Fibroblast of the conjunctiva (primary cell): ENCODE results near the gene DIAPH2.

Experiments used
- DNase-seq: peaks from one replicate; pipeline ENCODE4 v3.0.0-alpha.2; 2010; ENCODE audit warnings: low read depth

The DIAPH2 gene

GRCh38 chrX:96978906-96979305 is 294.3 kb downstream of the DIAPH2 start:
- DNase-seq: no peak

DNA sequence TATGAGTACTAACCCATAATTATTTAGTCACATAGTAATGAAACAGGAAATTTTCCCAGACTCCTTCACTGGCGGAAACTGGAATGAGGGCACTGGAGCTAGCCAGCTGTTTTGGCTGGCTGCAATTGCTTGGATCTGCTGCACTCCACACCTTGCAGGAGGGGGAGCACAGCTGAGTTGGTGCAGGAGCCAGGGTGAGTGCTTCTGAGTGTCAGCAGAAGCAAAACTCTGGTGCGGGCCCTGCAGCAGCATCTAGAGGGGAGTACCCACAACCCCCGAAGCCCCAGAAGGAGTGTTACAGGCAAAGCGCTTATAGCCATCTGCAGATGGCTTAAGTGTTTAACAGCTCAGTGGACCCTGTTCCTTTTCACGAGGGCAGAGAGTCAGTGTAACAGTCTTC is 295.1 kb downstream of the DIAPH2 start:
- no peak for DNase-seq

DNA sequence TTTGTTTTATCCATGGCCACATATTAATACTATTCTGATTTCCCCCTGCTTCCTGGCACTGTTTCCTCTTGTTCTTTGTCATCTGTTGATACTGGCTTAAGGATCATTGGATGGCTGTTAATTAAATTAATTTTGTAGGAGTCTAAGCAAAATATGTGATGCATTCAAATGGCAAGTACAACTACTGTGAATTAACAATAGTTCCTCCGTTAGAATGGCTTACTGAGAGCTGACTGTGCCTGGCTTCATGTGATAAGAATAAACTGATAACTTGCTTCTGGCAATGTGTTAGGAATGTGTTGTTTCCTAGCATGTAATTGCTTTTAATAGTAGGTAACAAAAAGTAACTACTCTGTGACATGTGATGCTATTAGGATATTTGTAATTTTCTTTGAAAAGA is 297.5 kb downstream of the DIAPH2 start:
- no peak for DNase-seq

- no peak for DNase-seq
These were observed 299.9 kb downstream of the DIAPH2 start for GRCh38 chrX:96984538-96984937.

DNA sequence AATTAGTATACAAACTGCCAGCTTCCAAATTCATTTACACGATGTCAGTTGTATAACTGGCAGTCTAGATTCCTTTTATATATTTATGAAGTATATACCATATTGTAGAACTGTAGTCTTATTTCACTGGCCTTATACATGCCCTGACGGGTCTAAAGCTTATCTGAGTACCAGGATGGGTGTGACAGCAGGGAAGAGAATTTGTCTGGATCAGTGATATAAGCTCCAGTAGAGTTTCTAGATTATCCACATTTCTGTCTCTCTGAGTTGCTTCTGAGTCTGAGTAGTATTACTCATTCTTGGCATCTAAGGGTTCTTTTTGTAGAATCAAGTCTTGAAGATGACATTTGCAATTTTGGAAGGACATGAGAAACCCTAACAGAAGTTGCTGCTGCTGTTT is 300.4 kb downstream of the DIAPH2 start:
- DNase-seq: no peak

DNA sequence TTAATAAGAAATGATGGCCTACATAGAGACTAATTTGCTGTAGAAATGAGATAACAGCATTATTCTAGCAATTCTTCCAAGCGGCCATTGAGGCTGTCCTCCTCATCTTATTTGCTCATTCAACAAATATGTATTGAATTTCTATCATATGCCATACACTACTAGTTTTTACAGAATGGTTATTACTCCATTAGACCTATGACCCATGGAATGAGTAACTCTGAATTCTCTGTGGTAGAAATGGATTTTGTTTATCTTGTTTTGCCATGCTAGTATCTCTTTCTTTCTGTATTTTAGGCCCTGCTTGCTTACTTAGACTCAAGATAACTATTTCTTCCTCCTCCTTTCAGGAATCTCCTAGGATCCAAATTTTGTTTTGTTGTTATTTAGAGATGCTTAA is 302.6 kb downstream of the DIAPH2 start:
- no peak for DNase-seq

GRCh38 chrX:96989830-96990571 is 305.4 kb downstream of the DIAPH2 start:
- DNase-seq: no peak

- DNase-seq: no peak
These were observed 309.5 kb downstream of the DIAPH2 start for GRCh38 chrX:96994093-96994492.

- no peak for DNase-seq
These were observed 312.6 kb downstream of the DIAPH2 start for GRCh38 chrX:96997196-96997595.

DNA sequence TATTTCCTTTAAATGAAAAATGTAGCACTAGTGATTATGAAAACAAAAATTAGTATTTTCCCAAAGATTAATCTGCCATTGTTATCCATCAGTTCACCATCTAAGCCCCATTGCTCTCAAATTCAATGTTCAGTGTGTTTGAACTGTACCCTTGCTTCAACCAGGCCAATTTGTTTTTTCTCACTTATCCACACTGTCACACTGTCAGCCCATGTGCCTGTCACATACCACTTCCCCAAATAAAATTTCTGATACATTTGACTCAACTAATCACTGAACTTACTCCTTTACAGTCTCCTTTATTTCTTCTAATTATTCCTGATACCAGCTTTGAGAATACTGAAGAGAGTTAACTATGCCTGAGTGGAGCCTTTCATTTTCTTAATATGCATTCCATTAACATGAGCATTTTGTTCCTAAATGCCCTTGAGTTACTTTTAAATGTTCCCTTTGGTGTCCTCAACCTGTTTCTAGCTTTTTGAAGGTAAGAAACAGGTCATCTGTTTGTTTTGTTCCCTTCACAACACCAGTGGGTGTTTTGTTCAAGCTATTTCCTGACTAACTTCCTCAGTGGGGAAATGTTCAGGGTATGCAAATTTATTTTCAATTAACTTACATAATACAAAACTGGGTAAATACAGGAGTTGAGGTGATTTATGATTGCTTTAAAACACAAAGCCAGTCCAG is 316.2 kb downstream of the DIAPH2 start:
- no peak for DNase-seq

GRCh38 chrX:97006167-97006566 is 321.5 kb downstream of the DIAPH2 start:
- no peak for DNase-seq

DNA sequence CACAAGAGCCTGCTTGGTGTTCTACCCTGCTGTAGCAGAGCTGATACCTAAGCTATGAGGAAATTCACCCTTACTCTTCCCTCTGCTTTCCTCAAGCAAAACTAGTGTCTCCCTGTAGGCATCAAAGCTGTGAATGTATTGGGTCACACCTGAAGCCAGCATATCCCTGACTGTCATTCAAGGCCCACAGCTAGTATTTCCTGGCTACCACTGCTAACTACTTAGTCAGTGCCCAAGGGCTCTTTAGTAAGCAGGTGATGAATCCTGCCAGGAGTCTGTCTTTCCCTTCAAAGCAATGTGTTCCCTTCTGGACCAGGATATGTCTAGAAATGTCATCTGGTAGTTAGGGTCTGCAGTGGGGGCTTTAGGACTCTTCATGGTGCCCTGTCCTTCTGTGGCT is 324.7 kb downstream of the DIAPH2 start:
- DNase-seq: no peak

GRCh38 chrX:97011540-97011939 is 326.9 kb downstream of the DIAPH2 start:
- no peak for DNase-seq

DNA sequence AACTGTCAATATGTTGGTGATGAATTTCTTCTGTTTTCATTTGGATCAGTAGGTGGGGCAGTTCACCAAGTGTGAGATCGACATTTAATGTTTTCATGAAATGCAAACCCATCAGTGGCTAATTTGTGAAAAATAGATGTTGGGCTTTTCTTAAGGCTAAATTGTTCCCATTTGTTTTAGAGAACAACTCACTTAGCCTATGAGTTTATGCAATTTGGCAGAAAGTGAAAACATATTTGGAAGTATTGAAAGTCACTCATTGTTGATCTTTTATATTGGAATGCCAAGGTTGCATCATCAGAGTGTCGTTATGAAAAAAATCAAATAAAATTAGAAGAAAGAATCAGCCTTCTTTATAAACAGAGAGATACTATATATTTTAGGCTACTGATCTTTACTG is 331.5 kb downstream of the DIAPH2 start:
- DNase-seq: no peak

- DNase-seq: no peak
These were observed 337.0 kb downstream of the DIAPH2 start for GRCh38 chrX:97021680-97022079.

DNA sequence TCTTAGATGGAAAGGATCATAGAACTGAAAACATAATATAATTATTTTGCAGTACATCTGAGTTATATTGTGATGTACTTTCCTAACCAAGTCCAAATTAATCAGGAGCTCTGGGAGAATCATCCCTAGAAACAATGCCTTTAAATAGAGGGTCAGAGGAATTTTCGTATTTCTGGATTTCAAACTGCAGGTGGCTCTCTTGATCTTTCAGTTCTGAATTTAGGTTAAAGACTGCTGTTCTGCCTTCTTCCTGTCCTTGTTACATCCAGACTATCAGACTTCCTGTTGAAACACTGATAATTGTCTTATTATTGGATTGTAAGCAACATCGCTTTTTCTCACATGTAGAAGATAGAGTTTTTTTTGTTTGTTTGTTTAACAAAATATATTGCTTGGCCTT is 341.8 kb downstream of the DIAPH2 start:
- DNase-seq: no peak

GRCh38 chrX:97027384-97027922 is 342.8 kb downstream of the DIAPH2 start:
- no peak for DNase-seq

DNA sequence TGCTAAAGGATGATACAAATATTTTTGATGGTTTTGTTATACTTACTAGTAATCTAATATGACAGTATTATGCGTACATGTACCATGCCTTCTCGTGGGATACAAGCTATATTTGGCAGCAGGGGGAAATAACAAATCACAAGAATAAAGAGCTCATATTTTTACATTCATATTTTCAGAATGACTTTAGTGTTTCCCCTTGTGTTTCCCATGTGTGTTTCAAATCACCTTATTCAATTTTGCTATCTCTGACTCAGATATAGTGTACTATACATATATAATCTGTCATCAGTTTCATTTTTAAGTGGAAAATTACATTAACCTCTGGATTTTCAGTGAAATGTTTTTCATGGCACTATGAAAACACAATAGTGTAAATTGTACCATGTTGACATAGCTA is 345.8 kb downstream of the DIAPH2 start:
- DNase-seq: no peak

GRCh38 chrX:97030947-97031346 is 346.3 kb downstream of the DIAPH2 start:
- no peak for DNase-seq

- no peak for DNase-seq
These were observed 354.9 kb downstream of the DIAPH2 start for GRCh38 chrX:97039363-97040029.

- DNase-seq: no peak
These were observed 360.8 kb downstream of the DIAPH2 start for GRCh38 chrX:97045470-97045869.

DNA sequence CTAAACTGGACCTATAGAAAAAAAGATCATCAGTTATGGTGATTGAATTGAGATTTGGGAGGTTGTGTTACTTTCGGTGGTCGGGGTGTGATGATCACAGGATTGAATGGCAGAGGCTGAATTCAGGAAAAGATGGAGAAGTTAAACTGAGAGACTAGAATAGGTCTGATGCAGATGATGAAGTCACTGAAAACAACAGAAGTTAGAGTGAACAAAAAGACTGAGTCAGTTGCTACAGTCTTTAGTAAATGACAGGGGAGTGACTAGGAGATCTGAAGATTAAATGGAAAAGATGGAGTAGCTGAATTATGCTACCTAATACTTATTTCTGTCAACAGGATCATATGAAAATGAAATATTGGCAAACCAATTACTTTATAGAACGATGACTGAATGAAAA is 362.2 kb downstream of the DIAPH2 start:
- no peak for DNase-seq

DNA sequence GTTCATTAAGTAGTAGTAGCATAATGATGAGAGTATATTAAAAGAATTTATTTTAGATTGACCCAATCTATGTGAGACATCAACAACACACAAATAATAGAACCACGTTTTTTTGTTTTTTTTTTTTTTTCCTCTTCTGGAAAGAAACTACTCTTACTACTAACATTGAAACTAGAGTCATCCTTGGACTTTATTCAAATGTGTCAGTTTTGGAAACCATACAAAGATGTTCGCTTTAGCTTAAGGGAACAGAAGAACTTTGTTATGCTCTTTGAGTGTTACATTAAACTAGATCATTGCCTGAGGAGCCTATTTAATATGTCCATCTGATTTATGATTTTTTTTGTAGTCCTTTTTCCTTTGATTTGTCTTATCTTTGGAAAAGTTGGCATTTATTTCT is 365.8 kb downstream of the DIAPH2 start:
- no peak for DNase-seq
